ENCODE data around the gene SLC37A4. TPM values are rescaled to one million over a fixed set of nuclear protein-coding genes. Genes with fewer than 3 reads are reported as not detected.

Gene SLC37A4
- total and polyA plus RNA-seq, 2 donors (not counting 3 experiments of a cell fraction or from before 2014, with no cell fraction given) = 21.5 to 36.5 TPM

GRCh38 chr11:119077839-119078238, 47.2 kb upstream of the SLC37A4 start:
- H3K36me3 ChIP-seq (ENCODE audit: control insufficient read depth in 2 of 2, extremely low read depth in 1 of 2, insufficient read depth in 2 of 2, low read length in 2 of 2) = peaks cover 20 to 52% of the 10 kb centered on the region in 2 experiments
- POLR2A ChIA-PET = no interaction called here

More at GRCh38 chr11:119077839-119078238, 47.2 kb upstream of the SLC37A4 start:
- intact Hi-C loops (cut with micrococcal nuclease) = no loop called here
- FAIRE-seq (no peak), DNase-seq (ENCODE audit: low read depth, low spot score) (no peak)
- Histone ChIP-seq H3K4me3 (replicated peaks in 1 of 3; ENCODE audit: insufficient read depth in 1 of 3, low read depth in 1 of 3, low read length in 3 of 3) (no peak overlapping the region), H3K79me2 (ENCODE audit: control insufficient read depth, insufficient read depth, low read length) (no peaks in the 10 kb centered on the region), H3K4me2 (ENCODE audit: insufficient read depth, low read length) (no peak overlapping the region), H2AFZ (ENCODE audit: low read depth, low read length) (no peak overlapping the region), H3K9me1 (replicated peaks; ENCODE audit: control insufficient read depth, extremely low read depth, insufficient read depth, low read length) (no peaks in the 10 kb centered on the region), H3K9me3 (replicated peaks; ENCODE audit: control insufficient read depth, insufficient read depth, low read length) (no peaks in the 10 kb centered on the region), H3K4me1 (ENCODE audit: control insufficient read depth, extremely low read depth, insufficient read depth, low read length) (no peaks in the 10 kb centered on the region), H3K27me3 (ENCODE audit: control insufficient read depth in 2 of 2, insufficient read depth in 2 of 2, low read length in 2 of 2) (no peaks in the 10 kb centered on the region), H3K9ac (replicated peaks; ENCODE audit: extremely low read depth, insufficient read depth, low read length) (no peak overlapping the region), H4K20me1 (replicated peaks; ENCODE audit: control insufficient read depth, extremely low read depth, insufficient read depth, low read length) (no peaks in the 10 kb centered on the region), H3K27ac (ENCODE audit: insufficient read depth, low read depth, low read length) (no peak overlapping the region)
- dilution Hi-C loops (cut with MboI; ENCODE audit: extremely low pct_ligation_motif_present, low sequenced_read_pairs) = no loop called here
- CTCF ChIA-PET = interaction anchor here (1.8 kb wide), 1 partner anchor 10 kb away, joined by 6 read pairs; the partner anchor contains the start of gene VPS11
- no peak for TF ChIP-seq POLR2AphosphoS5 (IDR thresholded peaks at IDR 0.05; ENCODE audit: insufficient read depth, low read depth, low read length)
- TF ChIP-seq POLR2A (IDR thresholded peaks at IDR 0.05; ENCODE audit: low read depth, low read length) = no peak
- no peak for TF ChIP-seq MYC (IDR thresholded peaks at IDR 0.05; ENCODE audit: low read depth, low read length)
- TF ChIP-seq GATA2 (IDR thresholded peaks at IDR 0.05; ENCODE audit: insufficient read depth, insufficient read length, low read depth, low read length) = no peak
- TF ChIP-seq FOS (IDR thresholded peaks at IDR 0.05; ENCODE audit: borderline replicate concordance, insufficient read depth, low read length) = no peak
- no peak for TF ChIP-seq CTCF (IDR thresholded peaks at IDR 0.05; ENCODE audit: extremely low read depth in 1 of 2, insufficient read depth in 1 of 2, low read depth in 1 of 2, low read length in 2 of 2)
- no peak for TF ChIP-seq EZH2 (IDR thresholded peaks at IDR 0.05; ENCODE audit: borderline replicate concordance, low read depth, low read length, severe bottlenecking)
- no peak for TF ChIP-seq MAX (IDR thresholded peaks at IDR 0.05; ENCODE audit: insufficient read depth, insufficient read length)
- TF ChIP-seq JUN (IDR thresholded peaks at IDR 0.05; ENCODE audit: borderline replicate concordance, insufficient read depth, insufficient read length, low read depth) = no peak
- BruUV-seq (replicated peaks) = no TSS peak

Data from endothelial cell of umbilical vein (primary cell).